ENCODE measurements around the gene ZNF488.

DNA sequence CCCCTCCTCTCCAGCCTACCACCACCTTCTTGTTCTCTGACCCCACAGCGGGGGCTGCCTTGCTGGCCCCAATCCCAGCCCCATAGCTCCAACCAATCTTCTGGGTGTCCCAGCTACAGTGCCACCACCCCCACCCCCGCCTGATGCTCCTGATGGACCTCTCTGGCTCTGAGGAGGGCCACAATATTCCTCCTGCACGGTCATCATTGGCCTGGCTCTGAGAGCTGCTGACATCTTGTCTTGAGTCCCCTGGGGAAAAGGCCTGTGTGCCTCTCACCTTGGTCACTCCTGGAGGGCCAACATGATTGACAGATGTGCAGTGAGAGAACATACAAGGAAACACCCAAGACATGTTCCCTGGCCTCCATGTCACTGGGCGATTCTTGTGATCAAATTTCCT, 54.2 kb downstream of the ZNF488 start:
- TF ChIP-seq CTCF (IDR thresholded peaks at IDR 0.05; ENCODE audit: low read length) (no peak), EZH2 (IDR thresholded peaks at IDR 0.05; ENCODE audit: borderline replicate concordance, low read length) (no peak)
